Glutamatergic neuron (in vitro differentiated cells): ENCODE data around the gene PIK3C2G. TPM values are rescaled to one million over a fixed set of nuclear protein-coding genes. Genes with fewer than 3 reads are reported as not detected.
A peak's percentile ranks its signal among the peaks of the same experiment; 100 is the strongest.

Source experiments
- DNase-seq: peaks from one replicate; pipeline ENCODE4 v3.0.0; 2022
- H3K27ac Mint-ChIP-seq: one replicate; pipeline ENCODE4 v1.8.0; 2020; ENCODE audit warnings: mild to moderate bottlenecking, mixed read lengths, inconsistent platforms; ENCODE audit not compliant: unreplicated experiment
- H3K27me3 Mint-ChIP-seq: one replicate; pipeline ENCODE4 v1.8.0; 2020; ENCODE audit warnings: mild to moderate bottlenecking, moderate library complexity, mixed read lengths, inconsistent platforms; ENCODE audit not compliant: unreplicated experiment
- H3K36me3 Mint-ChIP-seq: one replicate; pipeline ENCODE4 v1.8.0; 2020; ENCODE audit warnings: mild to moderate bottlenecking, mixed read lengths, inconsistent platforms; ENCODE audit not compliant: unreplicated experiment
- H3K4me1 Mint-ChIP-seq: one replicate; pipeline ENCODE4 v1.8.0; 2020; ENCODE audit warnings: mild to moderate bottlenecking, low read depth, mixed read lengths, inconsistent platforms; ENCODE audit not compliant: unreplicated experiment
- H3K4me3 Mint-ChIP-seq: one replicate; pipeline ENCODE4 v1.8.0; 2020; ENCODE audit warnings: mild to moderate bottlenecking, mixed read lengths, inconsistent platforms; ENCODE audit not compliant: unreplicated experiment
- H3K9me3 Mint-ChIP-seq: one replicate; pipeline ENCODE4 v1.8.0; 2020; ENCODE audit warnings: mild to moderate bottlenecking, moderate library complexity, mixed read lengths, inconsistent platforms; ENCODE audit not compliant: unreplicated experiment
- CTCF ChIP-seq: fragments of 200-600 bp; sonication (generic); IDR thresholded peaks from one replicate; pipeline ENCODE4 v1.5.0; 2021; ENCODE audit not compliant: partially characterized antibody, unreplicated experiment
- total RNA-seq: library from RNA; stranded (reverse); fragmentation: NEBNext Ultra II Directional; extraction: Animal tissue kit (Norgen Biotek cat#: 25700); gene quantifications from one replicate; pipeline ENCODE4 v1.2.1, GENCODE V29; 2021; ENCODE audit not compliant: unreplicated experiment

Gene PIK3C2G
- total RNA-seq, 1 donor from 2014 or later, result not detected

- no peak for TF ChIP-seq CTCF
- Mint-ChIP-seq H3K36me3 (no peaks in the 10 kb centered on the region), H3K27ac (peak overlapping the region; percentile 87), H3K4me3 (peak overlapping the region; percentile 37), H3K9me3 (no peaks in the 10 kb centered on the region), H3K27me3 (no peaks in the 10 kb centered on the region), H3K4me1 (peaks cover 15% of the 10 kb centered on the region)
- no peak for DNase-seq
Measured at GRCh38 chr12:18595412-18595811, 334.1 kb downstream of the PIK3C2G start.

- H3K36me3 Mint-ChIP-seq, result no peaks in the 10 kb centered on the region
- no peaks in the 10 kb centered on the region for H3K9me3 Mint-ChIP-seq
- DNase-seq, result no peak
- no peaks in the 10 kb centered on the region for H3K4me1 Mint-ChIP-seq
- H3K4me3 Mint-ChIP-seq, result no peak overlapping the region
- TF ChIP-seq CTCF, result no peak
- no peak overlapping the region for H3K27ac Mint-ChIP-seq
- H3K27me3 Mint-ChIP-seq, result no peaks in the 10 kb centered on the region
Measured at GRCh38 chr12:18601962-18602361, 340.6 kb downstream of the PIK3C2G start.

GRCh38 chr12:18612971-18613370, 351.7 kb downstream of the PIK3C2G start:
- DNase-seq, result no peak
- Mint-ChIP-seq H3K4me1 (no peaks in the 10 kb centered on the region), H3K9me3 (no peaks in the 10 kb centered on the region), H3K4me3 (no peak overlapping the region), H3K27me3 (peaks cover 2% of the 10 kb centered on the region), H3K36me3 (no peaks in the 10 kb centered on the region), H3K27ac (no peak overlapping the region)
- no peak for TF ChIP-seq CTCF

GRCh38 chr12:18620986-18621385, 359.7 kb downstream of the PIK3C2G start:
- Mint-ChIP-seq H3K9me3 (no peaks in the 10 kb centered on the region), H3K27ac (no peak overlapping the region), H3K36me3 (peaks cover 2% of the 10 kb centered on the region), H3K4me1 (no peaks in the 10 kb centered on the region), H3K4me3 (no peak overlapping the region), H3K27me3 (peaks cover 2% of the 10 kb centered on the region)
- no peak for DNase-seq
- no peak for TF ChIP-seq CTCF

GRCh38 chr12:18629445-18629844, 368.1 kb downstream of the PIK3C2G start:
- Mint-ChIP-seq H3K27ac (no peak overlapping the region), H3K4me1 (no peaks in the 10 kb centered on the region), H3K27me3 (no peaks in the 10 kb centered on the region), H3K9me3 (peaks cover 1% of the 10 kb centered on the region), H3K4me3 (no peak overlapping the region), H3K36me3 (peaks cover 10% of the 10 kb centered on the region)
- TF ChIP-seq CTCF, result no peak
- DNase-seq, result no peak
